ENCODE data around the gene CCNJL.

The CCNJL gene

DNA sequence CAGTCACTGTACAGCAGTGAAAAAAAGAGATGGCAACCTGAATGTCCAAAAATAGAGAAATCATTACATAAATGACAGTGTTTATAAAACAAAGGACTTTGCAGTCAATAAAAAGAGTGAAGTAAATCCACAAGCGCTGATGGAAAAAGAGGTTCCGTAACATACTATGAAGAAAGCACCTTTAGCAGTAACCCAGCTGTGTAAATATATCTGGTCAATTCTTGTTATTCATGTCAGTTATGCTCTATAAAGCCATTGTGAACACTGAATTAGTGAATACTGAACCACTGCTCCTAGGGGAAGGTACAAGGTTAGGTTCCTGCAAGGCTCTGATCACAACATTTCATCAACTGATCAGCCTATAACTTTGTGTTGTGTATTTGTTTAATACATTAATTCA lies 39.5 kb downstream of the CCNJL start:
- no peaks in the 10 kb centered on the region for H3K9me3 ChIP-seq
- intact Hi-C loops (cut with DNase I; ENCODE audit: low total_unique reads): no loop called here
- peaks cover 0 to 3% (median 0%) of the 10 kb centered on the region in 3 donors for H3K36me3 ChIP-seq
- no peak overlapping the region for H3K27ac ChIP-seq
- H3K27me3 ChIP-seq: no peaks in the 10 kb centered on the region
- no peak for DNase-seq
- no peak overlapping the region for H3K4me3 ChIP-seq
- H3K4me1 ChIP-seq: no peaks in the 10 kb centered on the region
- no peak for TF ChIP-seq CTCF (IDR thresholded peaks at IDR 0.05)

- Histone ChIP-seq H3K4me3 (no peak overlapping the region), H3K4me1 (no peaks in the 10 kb centered on the region), H3K36me3 (peaks cover 0 to 3% (median 0%) of the 10 kb centered on the region in 3 donors), H3K27ac (no peak overlapping the region), H3K9me3 (no peaks in the 10 kb centered on the region), H3K27me3 (no peaks in the 10 kb centered on the region)
- TF ChIP-seq CTCF (IDR thresholded peaks at IDR 0.05): no peak
- intact Hi-C loops (cut with DNase I; ENCODE audit: low total_unique reads): no loop called here
- DNase-seq: no peak
Observed at GRCh38 chr5:160272264-160272663, 40.1 kb downstream of the CCNJL start.

- Histone ChIP-seq H3K4me3 (no peak overlapping the region), H3K9me3 (no peaks in the 10 kb centered on the region), H3K36me3 (no peaks in the 10 kb centered on the region), H3K27ac (no peak overlapping the region), H3K4me1 (no peaks in the 10 kb centered on the region), H3K27me3 (no peaks in the 10 kb centered on the region)
- TF ChIP-seq CTCF (IDR thresholded peaks at IDR 0.05): no peak
- intact Hi-C loops (cut with DNase I; ENCODE audit: low total_unique reads): no loop called here
- DNase-seq: no peak
Observed at GRCh38 chr5:160271836-160272235, 40.5 kb downstream of the CCNJL start.

DNA sequence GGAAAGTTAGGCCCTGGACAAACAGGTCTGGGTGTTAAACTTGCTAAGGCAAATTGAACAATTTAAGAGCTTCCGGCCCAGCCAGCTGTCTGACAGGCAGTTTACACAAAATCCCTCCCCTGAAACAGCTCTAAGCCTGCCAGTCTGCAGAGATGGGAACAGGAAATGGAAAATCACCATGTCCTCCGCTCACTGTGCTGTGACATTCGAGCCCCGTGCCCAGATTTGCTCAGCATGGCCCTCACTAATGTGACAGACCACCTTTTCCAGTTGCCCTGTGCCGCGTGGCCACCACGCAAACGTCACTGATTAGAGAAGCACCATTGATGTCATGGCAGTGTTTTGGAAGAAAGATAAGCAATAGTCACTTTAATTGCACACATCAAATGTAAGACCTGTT lies 41.0 kb downstream of the CCNJL start:
- H3K27ac ChIP-seq: no peak overlapping the region

DNA sequence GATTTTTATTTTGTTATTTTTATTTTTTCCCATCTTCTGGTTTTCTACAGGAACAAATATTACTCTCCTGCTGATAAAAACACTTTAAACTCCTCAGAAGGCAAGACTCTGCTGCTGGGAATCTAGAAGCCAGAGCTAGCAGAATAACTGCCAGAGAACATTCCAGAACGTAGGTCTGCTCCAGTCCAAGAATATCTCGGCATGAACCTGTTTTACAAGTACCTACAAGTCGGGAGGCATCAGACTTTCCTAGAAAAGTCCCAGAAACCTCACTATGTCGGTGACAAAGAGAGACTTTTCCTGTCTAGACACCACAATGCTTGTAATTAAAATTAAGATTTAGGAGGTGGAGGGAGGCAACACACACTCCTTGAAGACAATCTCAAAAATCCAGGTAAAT lies 41.7 kb downstream of the CCNJL start:
- DNase-seq: no peak
- H3K27me3 ChIP-seq: no peaks in the 10 kb centered on the region
- no peak for TF ChIP-seq CTCF (IDR thresholded peaks at IDR 0.05)
- H3K27ac ChIP-seq: no peak overlapping the region
- no peaks in the 10 kb centered on the region for H3K36me3 ChIP-seq
- H3K4me1 ChIP-seq: no peaks in the 10 kb centered on the region
- H3K9me3 ChIP-seq: no peaks in the 10 kb centered on the region
- intact Hi-C loops (cut with DNase I; ENCODE audit: low total_unique reads): no loop called here
- no peak overlapping the region for H3K4me3 ChIP-seq

More for the DNA sequence above, 41.0 kb downstream of the CCNJL start:
- DNase-seq: no peak
- Histone ChIP-seq H3K4me1 (no peaks in the 10 kb centered on the region), H3K4me3 (no peak overlapping the region), H3K36me3 (no peaks in the 10 kb centered on the region), H3K27me3 (no peaks in the 10 kb centered on the region), H3K9me3 (no peaks in the 10 kb centered on the region)
- intact Hi-C loops (cut with DNase I; ENCODE audit: low total_unique reads): no loop called here
- TF ChIP-seq CTCF (IDR thresholded peaks at IDR 0.05): no peak

DNA sequence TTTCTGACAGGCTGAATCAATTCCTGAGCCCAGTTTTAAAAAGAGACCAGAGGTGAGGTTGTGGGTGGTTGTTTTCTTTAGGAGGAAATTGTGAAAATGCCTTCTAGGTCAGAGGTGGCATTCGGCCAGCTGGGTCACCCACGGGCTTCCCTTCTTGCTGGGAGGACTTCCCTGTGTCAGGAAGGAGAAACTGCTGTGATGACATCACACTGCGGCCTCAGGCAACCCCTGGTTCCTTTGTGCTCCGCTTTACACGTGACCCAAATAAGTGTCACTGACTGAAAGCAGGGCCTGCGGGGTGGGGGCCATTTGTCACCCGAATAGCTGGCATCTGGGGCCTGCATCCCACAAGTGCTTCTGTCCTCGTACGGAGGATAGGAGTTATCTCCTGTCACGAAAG lies 43.3 kb downstream of the CCNJL start:
- peak; percentile 78 to 85 for DNase-seq
- no peak overlapping the region for H3K4me3 ChIP-seq
- H3K27me3 ChIP-seq: no peaks in the 10 kb centered on the region
- H3K27ac ChIP-seq: no peak overlapping the region
- H3K36me3 ChIP-seq: no peaks in the 10 kb centered on the region
- H3K4me1 ChIP-seq: no peaks in the 10 kb centered on the region
- TF ChIP-seq CTCF (IDR thresholded peaks at IDR 0.05): no peak
- intact Hi-C loops (cut with DNase I; ENCODE audit: low total_unique reads): no loop called here
- H3K9me3 ChIP-seq: no peaks in the 10 kb centered on the region

All from tibial artery (tissue), 4 donors.